HepG2 (cell line): ENCODE results near the gene NAP1L4. TPM values are rescaled to one million over a fixed set of nuclear protein-coding genes. Genes with fewer than 3 reads are reported as not detected.

Experiments
- ATAC-seq: fragments of 200-7000 bp; cut with Tn5 transposase; 3 replicates; pipeline ENCODE4 v1.9.1; 2020; ENCODE audit warnings: mild to moderate bottlenecking, moderate library complexity
- BruUV-seq: library from RNA; stranded (reverse); fragments of 400-500 nt; replicated peaks from 2 replicates; lab custom pipeline; 2021; lab: Mats Ljungman, UMichigan
- CTCF ChIA-PET: fragments of 300-600 bp; formaldehyde crosslinking; extraction: SDS; loops from one replicate; lab custom pipeline; 2021; ENCODE audit warnings: low total read pairs, inconsistent platforms, low intra/inter-chr PET ratio; lab: Yijun Ruan, JAX
- POLR2A ChIA-PET: fragments of 350-600 bp; sonication (Branson Sonifier 250); formaldehyde crosslinking; loops from one replicate; lab custom pipeline; 2020; ENCODE audit warnings: antibody characterized with exemption, inconsistent platforms; lab: Yijun Ruan, JAX
- DNase-seq: peaks from one replicate; pipeline ENCODE4 v3.0.0-alpha.2; 2015; ENCODE audit warnings: low spot score
- FAIRE-seq: peaks from 3 replicates; lab custom pipeline; 2011; peaks lifted over from hg19 to GRCh38; lab: Jason Lieb, UNC
- H2AFZ ChIP-seq: one replicate; pipeline ENCODE4 v1.6.1; 2011; ENCODE audit warnings: low read length, inconsistent platforms
- H3K27ac ChIP-seq: fragments of 300-600 bp; 3 replicates; pipeline ENCODE4 v1.8.0; 2011; ENCODE audit warnings: mixed run types, mild to moderate bottlenecking, mixed read lengths, low read length, inconsistent platforms; ENCODE audit not compliant: insufficient read depth; ENCODE audit errors: extremely low read length
- H3K27me3 ChIP-seq, 2 experiments: fragments of 200-600 bp in 1 of 2; 2 replicates in 1 of 2; 3 replicates in 1 of 2; pipeline versions ENCODE4 v1.6.0 to v1.8.0; 2011; ENCODE audit warnings: low read length in 2 of 2, mild to moderate bottlenecking in 2 of 2, moderate library complexity in 2 of 2, inconsistent platforms in 1 of 2; ENCODE audit not compliant: insufficient read depth in 2 of 2, control insufficient read depth in 1 of 2
- H3K36me3 ChIP-seq, 2 experiments: fragments of 200-600 bp in 1 of 2; replicated peaks in 1 of 2; 2 replicates in 1 of 2; 3 replicates in 1 of 2; pipeline versions ENCODE4 v1.5.1 to v1.8.0; 2011; ENCODE audit warnings: low read length in 2 of 2, inconsistent platforms in 1 of 2; ENCODE audit not compliant: insufficient read depth in 2 of 2, control insufficient read depth in 1 of 2
- H3K4me1 ChIP-seq: 2 replicates; pipeline ENCODE4 v1.5.1; 2012; ENCODE audit warnings: low read length, inconsistent platforms; ENCODE audit not compliant: insufficient read depth
- H3K4me2 ChIP-seq: 2 replicates; pipeline ENCODE4 v1.6.0; 2011; ENCODE audit warnings: low read depth, low read length, inconsistent platforms
- H3K4me3 ChIP-seq, 3 experiments: fragments of 200-600 bp in 1 of 3; sonication (generic), shearing (Covaris generic) in 1 of 3; replicated peaks in 1 of 3; 2 replicates each; pipeline ENCODE4 v1.5.1; 2011 to 2016; ENCODE audit warnings: low read length in 3 of 3, inconsistent platforms in 2 of 3, low read depth in 2 of 3, mild to moderate bottlenecking in 2 of 3, control low read depth in 1 of 3, mixed read lengths in 1 of 3; ENCODE audit not compliant: insufficient read depth in 1 of 3
- H3K79me2 ChIP-seq: one replicate; pipeline ENCODE4 v1.6.1; 2011; ENCODE audit warnings: low read length, inconsistent platforms; ENCODE audit not compliant: insufficient read depth
- H3K9ac ChIP-seq: 2 replicates; pipeline ENCODE4 v1.6.0; 2011; ENCODE audit warnings: mild to moderate bottlenecking, low read depth, low read length, inconsistent platforms; ENCODE audit not compliant: insufficient read depth
- H3K9me3 ChIP-seq: 2 replicates; pipeline ENCODE4 v1.5.1; 2012; ENCODE audit warnings: mild to moderate bottlenecking, low read length
- H4K20me1 ChIP-seq: 2 replicates; pipeline ENCODE4 v1.6.0; 2011; ENCODE audit warnings: inconsistent platforms, mild to moderate bottlenecking, low read length, moderate library complexity; ENCODE audit not compliant: insufficient read depth
- ARNT2 ChIP-seq: sonication (generic); formaldehyde crosslinking; IDR thresholded peaks from 2 replicates; pipeline ENCODE4 v1.8.0; 2022; ENCODE audit warnings: mild to moderate bottlenecking, low read depth, missing genetic modification reagents, moderate library complexity
- HMG20A ChIP-seq: IDR thresholded peaks from 2 replicates; pipeline ENCODE4 v1.6.1; 2016; ENCODE audit warnings: borderline replicate concordance
- HNF4A ChIP-seq: sonication (generic); formaldehyde crosslinking; IDR thresholded peaks from 2 replicates; pipeline ENCODE4 v1.4.0; 2020; ENCODE audit warnings: missing genetic modification reagents
- KLF12 ChIP-seq: sonication (generic); formaldehyde crosslinking; IDR thresholded peaks from 2 replicates; pipeline ENCODE4 v1.4.0; 2020; ENCODE audit warnings: missing genetic modification reagents, borderline replicate concordance
- NR2F2 ChIP-seq: IDR thresholded peaks from 2 replicates; pipeline ENCODE4 v1.6.1; 2012; ENCODE audit warnings: low read depth, inconsistent platforms, borderline replicate concordance
- PCBP2 ChIP-seq: fragments of 200-400 bp; formaldehyde crosslinking; optimal IDR thresholded peaks from 2 replicates; pipeline ENCODE3; 2018; ENCODE audit warnings: low read length, low read depth; ENCODE audit not compliant: poor library complexity, severe bottlenecking
- PHF5A ChIP-seq: IDR thresholded peaks from one replicate; pipeline ENCODE4 v1.6.1; 2018; ENCODE audit warnings: low read depth, missing genetic modification reagents; ENCODE audit not compliant: unreplicated experiment
- PRMT3 ChIP-seq: sonication (generic); formaldehyde crosslinking; IDR thresholded peaks from 2 replicates; pipeline ENCODE4 v1.8.1; 2022; ENCODE audit warnings: low read depth, mild to moderate bottlenecking, moderate library complexity, missing genetic modification reagents, borderline replicate concordance
- SNAPC4 ChIP-seq: sonication (generic); formaldehyde crosslinking; IDR thresholded peaks from 2 replicates; pipeline ENCODE4 v1.4.0; 2020; ENCODE audit warnings: mild to moderate bottlenecking, missing genetic modification reagents
- SRF ChIP-seq: IDR thresholded peaks from 2 replicates; pipeline ENCODE4 v1.6.1; 2011; ENCODE audit warnings: mild to moderate bottlenecking, low read depth, low read length, moderate library complexity
- TSC22D2 ChIP-seq: sonication (generic); formaldehyde crosslinking; IDR thresholded peaks from 2 replicates; pipeline ENCODE4 v1.5.1; 2020; ENCODE audit warnings: missing genetic modification reagents, mild to moderate bottlenecking, borderline replicate concordance
- ZNF101 ChIP-seq: sonication (generic); formaldehyde crosslinking; IDR thresholded peaks from 2 replicates; pipeline ENCODE4 v1.4.0; 2020; ENCODE audit warnings: mild to moderate bottlenecking, low read depth, missing genetic modification reagents, borderline replicate concordance
- ZNF432 ChIP-seq: sonication (generic); formaldehyde crosslinking; IDR thresholded peaks from 2 replicates; pipeline ENCODE4 v1.5.0; 2020; ENCODE audit warnings: missing genetic modification reagents, mild to moderate bottlenecking, borderline replicate concordance
- WGBS: methylation state at CpG from one replicate; pipeline ENCODE4 v1.1.6; 2017; ENCODE audit warnings: low lambda C conversion rate; 5-methylcytosine and 5-hydroxymethylcytosine counted together
- in situ Hi-C: cut with HindIII; loops from 2 replicates; pipeline ENCODE4 v1.10.0; 2017; ENCODE audit warnings: low pct_unique_long_range_greater_than_20kb; ENCODE audit not compliant: extremely low pct_ligation_motif_present
- intact Hi-C: fragments of 100-400 bp; cut with micrococcal nuclease; formaldehyde crosslinking; loops from one replicate; pipeline ENCODE4 v1.10.0; 2022; ENCODE audit not compliant: unreplicated experiment
- polyA plus RNA-seq, 8 experiments: library from polyadenylated mRNA; depleted of rRNA in 3 of 8; stranded (reverse) in 7 of 8; unstranded in 1 of 8; fragments of >200 nt; fragmentation: Illumina TruSeq in 4 of 8; extraction: Trizol in 4 of 8; gene quantifications; 2 replicates each; pipeline versions ENCODE4 v1.2.1 to v1.2.3, GENCODE V29; 2011 to 2016; ENCODE audit warnings: low read depth in 4 of 8, missing spikeins in 1 of 8, mixed read lengths in 1 of 8; ENCODE audit not compliant: insufficient read depth in 1 of 8
- total RNA-seq, 5 experiments: library from RNA; depleted of rRNA; stranded (reverse); fragments of >200 nt; fragmentation: Illumina TruSeq; extraction: Trizol; gene quantifications; 2 replicates each; pipeline ENCODE4 v1.2.3, GENCODE V29; 2016; ENCODE audit warnings: low read depth in 1 of 5
- TF ChIP-seq, protein P1 (sequence below): sonication (generic); formaldehyde crosslinking; IDR thresholded peaks from 2 replicates; pipeline ENCODE4 v1.4.0; 2020; ENCODE audit warnings: low read depth, missing genetic modification reagents

Gene NAP1L4
- total and polyA plus RNA-seq, 2 of the 13 experiments (the other 11 are each of a cell fraction or from before 2014, with no cell fraction given): 64.0 to 186 TPM

GRCh38 chr11:2902784-2903671 is 89.1 kb downstream of the NAP1L4 start:
- peak; percentile 79 for ATAC-seq
- peak overlapping the region; percentile 76 to 92 (median 84) for H3K4me3 ChIP-seq
- peak; percentile 44 for FAIRE-seq
- TSS peak; percentile 48 for BruUV-seq
- DNase-seq: peak; percentile 74
- H2AFZ ChIP-seq: no peak overlapping the region
- ChIA-PET CTCF (interaction anchor here (1.0 kb wide), 1 partner anchor 28 kb away, joined by 3 read pairs; no protein-coding TSS in a partner anchor), POLR2A (interaction anchor here (0.6 to 2.6 kb wide), 25 partner anchors 9 to 1198 kb away, joined by 3 to 21 read pairs (median 3); partner anchors contain the start of genes CARS1, KCNQ1OT1, PHLDA2 and TSSC4)
- intact Hi-C loops: no loop called here
- no peaks in the 10 kb centered on the region for H3K9me3 ChIP-seq
- H3K36me3 ChIP-seq: peaks cover 0 to 3% of the 10 kb centered on the region in 2 experiments; a peak in 1 of 5 replicates
- H3K79me2 ChIP-seq: peaks cover 10% of the 10 kb centered on the region
- H3K4me1 ChIP-seq: peaks cover 28% of the 10 kb centered on the region
- H3K27me3 ChIP-seq: no peaks in the 10 kb centered on the region; a peak in 1 of 5 replicates
- peak overlapping the region; percentile 83 for H3K9ac ChIP-seq
- peak overlapping the region; percentile 99 for H3K4me2 ChIP-seq
- in situ Hi-C loops: no loop called here
- 0 out of 2 replicates have a peak, but pooled peaks cover 3% of the 10 kb centered on the region for H4K20me1 ChIP-seq
- peak overlapping the region; percentile 78 for H3K27ac ChIP-seq
- 0% methylated on average over 10 of the region's 23 CpGs for WGBS
- TF ChIP-seq HNF4A (CRISPR knock-in tag) (peak; percentile 84), ZNF101 (CRISPR knock-in tag) (no peak), PCBP2 (no peak), HMG20A (CRISPR knock-in tag) (0 out of 2 replicates have a peak, but pooled peaks have one; percentile 26), NR2F2 (peak; percentile 9; the same call in 1 of the 2 replicates), SNAPC4 (CRISPR knock-in tag) (no peak), SRF (no peak), PRMT3 (no peak), TSC22D2 (CRISPR knock-in tag) (no peak), ZNF432 (CRISPR knock-in tag) (no peak), ARNT2 (CRISPR knock-in tag) (no peak), PHF5A (no peak), KLF12 (CRISPR knock-in tag) (no peak)
- TF ChIP-seq, protein P1, sequence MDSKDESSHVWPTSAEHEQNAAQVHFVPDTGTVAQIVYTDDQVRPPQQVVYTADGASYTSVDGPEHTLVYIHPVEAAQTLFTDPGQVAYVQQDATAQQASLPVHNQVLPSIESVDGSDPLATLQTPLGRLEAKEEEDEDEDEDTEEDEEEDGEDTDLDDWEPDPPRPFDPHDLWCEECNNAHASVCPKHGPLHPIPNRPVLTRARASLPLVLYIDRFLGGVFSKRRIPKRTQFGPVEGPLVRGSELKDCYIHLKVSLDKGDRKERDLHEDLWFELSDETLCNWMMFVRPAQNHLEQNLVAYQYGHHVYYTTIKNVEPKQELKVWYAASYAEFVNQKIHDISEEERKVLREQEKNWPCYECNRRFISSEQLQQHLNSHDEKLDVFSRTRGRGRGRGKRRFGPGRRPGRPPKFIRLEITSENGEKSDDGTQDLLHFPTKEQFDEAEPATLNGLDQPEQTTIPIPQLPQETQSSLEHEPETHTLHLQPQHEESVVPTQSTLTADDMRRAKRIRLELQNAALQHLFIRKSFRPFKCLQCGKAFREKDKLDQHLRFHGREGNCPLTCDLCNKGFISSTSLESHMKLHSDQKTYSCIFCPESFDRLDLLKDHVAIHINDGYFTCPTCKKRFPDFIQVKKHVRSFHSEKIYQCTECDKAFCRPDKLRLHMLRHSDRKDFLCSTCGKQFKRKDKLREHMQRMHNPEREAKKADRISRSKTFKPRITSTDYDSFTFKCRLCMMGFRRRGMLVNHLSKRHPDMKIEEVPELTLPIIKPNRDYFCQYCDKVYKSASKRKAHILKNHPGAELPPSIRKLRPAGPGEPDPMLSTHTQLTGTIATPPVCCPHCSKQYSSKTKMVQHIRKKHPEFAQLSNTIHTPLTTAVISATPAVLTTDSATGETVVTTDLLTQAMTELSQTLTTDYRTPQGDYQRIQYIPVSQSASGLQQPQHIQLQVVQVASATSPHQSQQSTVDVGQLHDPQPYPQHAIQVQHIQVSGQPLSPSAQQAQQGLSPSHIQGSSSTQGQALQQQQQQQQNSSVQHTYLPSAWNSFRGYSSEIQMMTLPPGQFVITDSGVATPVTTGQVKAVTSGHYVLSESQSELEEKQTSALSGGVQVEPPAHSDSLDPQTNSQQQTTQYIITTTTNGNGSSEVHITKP (CRISPR knock-in tag): peak; percentile 97
